Caco-2 (cell line): ENCODE measurements around the gene DAO. TPM values are rescaled to one million over a fixed set of nuclear protein-coding genes. Genes with fewer than 3 reads are reported as not detected.

Experiments
- BruUV-seq: library from RNA; stranded (reverse); fragments of 400-500 nt; replicated peaks from 2 replicates; lab custom pipeline; 2021; lab: Mats Ljungman, UMichigan
- CTCF ChIA-PET: fragments of 300-600 bp; sonication (Branson Sonifier 250); formaldehyde crosslinking; loops from one replicate; lab custom pipeline; 2022; ENCODE audit warnings: antibody characterized with exemption; lab: Charles Lee
- POLR2A ChIA-PET: fragments of 300-600 bp; sonication (Branson Sonifier 250); formaldehyde crosslinking; loops from one replicate; lab custom pipeline; 2022; ENCODE audit warnings: antibody characterized with exemption; lab: Charles Lee
- DNase-seq, 2 experiments: peaks; one replicate each; pipeline versions ENCODE4 v3.0.0 to v3.0.0-alpha.2; 2020 to 2022
- H3K27me3 ChIP-seq: replicated peaks from 2 replicates; pipeline ENCODE4 v1.6.0; 2011; ENCODE audit warnings: low read length; ENCODE audit not compliant: control insufficient read depth, insufficient read depth
- H3K36me3 ChIP-seq: 2 replicates; pipeline ENCODE4 v1.5.1; 2011; ENCODE audit warnings: low read length; ENCODE audit not compliant: control insufficient read depth, insufficient read depth
- H3K4me1 ChIP-seq: fragments of 250-450 bp; sonication (Bioruptor Pico); 2 replicates; pipeline ENCODE4 v1.5.1; 2020; ENCODE audit warnings: mild to moderate bottlenecking
- H3K4me3 ChIP-seq: 2 replicates; pipeline ENCODE4 v1.5.1; 2011; ENCODE audit warnings: low read depth, mild to moderate bottlenecking, control low read depth, low read length
- H3K9me3 ChIP-seq: fragments of 250-450 bp; sonication (Bioruptor Pico); 2 replicates; pipeline ENCODE4 v1.5.1; 2020; ENCODE audit warnings: mild to moderate bottlenecking, moderate library complexity
- H3K27ac Mint-ChIP-seq: one replicate; pipeline ENCODE4 v1.8.0; 2022; ENCODE audit warnings: mixed read lengths; ENCODE audit not compliant: unreplicated experiment
- H3K27me3 Mint-ChIP-seq: one replicate; pipeline ENCODE4 v1.8.0; 2022; ENCODE audit warnings: mixed read lengths; ENCODE audit not compliant: insufficient read depth, unreplicated experiment
- H3K36me3 Mint-ChIP-seq: one replicate; pipeline ENCODE4 v1.8.0; 2022; ENCODE audit warnings: mild to moderate bottlenecking, mixed read lengths; ENCODE audit not compliant: insufficient read depth, unreplicated experiment
- H3K4me1 Mint-ChIP-seq: one replicate; pipeline ENCODE4 v1.8.0; 2022; ENCODE audit warnings: low read depth, mixed read lengths; ENCODE audit not compliant: unreplicated experiment
- H3K4me3 Mint-ChIP-seq: one replicate; pipeline ENCODE4 v1.8.0; 2022; ENCODE audit warnings: mild to moderate bottlenecking, moderate library complexity, mixed read lengths; ENCODE audit not compliant: unreplicated experiment
- H3K9me3 Mint-ChIP-seq: one replicate; pipeline ENCODE4 v1.8.0; 2022; ENCODE audit warnings: mixed read lengths; ENCODE audit not compliant: unreplicated experiment
- intact Hi-C: fragments of 100-400 bp; cut with micrococcal nuclease; formaldehyde crosslinking; loops from one replicate; pipeline ENCODE4 v1.10.0; 2022; ENCODE audit not compliant: unreplicated experiment
- total RNA-seq: library from RNA; stranded (reverse); gene quantifications from 2 replicates; pipeline ENCODE4 v1.2.3, GENCODE V29; 2022
- TF ChIP-seq, protein P1 (sequence below), 2 experiments: fragments of 200-600 bp in 1 of 2; IDR thresholded peaks; 1 replicate in 1 of 2; 2 replicates in 1 of 2; pipeline versions ENCODE4 v1.5.1 to v1.8.0; 2011 to 2022; ENCODE audit warnings: antibody characterized with exemption in 1 of 2, control low read depth in 1 of 2, inconsistent platforms in 1 of 2, low read depth in 1 of 2, low read length in 1 of 2, mild to moderate bottlenecking in 1 of 2, moderate library complexity in 1 of 2; ENCODE audit not compliant: insufficient read depth in 1 of 2, severe bottlenecking in 1 of 2, unreplicated experiment in 1 of 2

DAO gene
- total RNA-seq, 1 experiment from 2014 or later: not detected

DNA sequence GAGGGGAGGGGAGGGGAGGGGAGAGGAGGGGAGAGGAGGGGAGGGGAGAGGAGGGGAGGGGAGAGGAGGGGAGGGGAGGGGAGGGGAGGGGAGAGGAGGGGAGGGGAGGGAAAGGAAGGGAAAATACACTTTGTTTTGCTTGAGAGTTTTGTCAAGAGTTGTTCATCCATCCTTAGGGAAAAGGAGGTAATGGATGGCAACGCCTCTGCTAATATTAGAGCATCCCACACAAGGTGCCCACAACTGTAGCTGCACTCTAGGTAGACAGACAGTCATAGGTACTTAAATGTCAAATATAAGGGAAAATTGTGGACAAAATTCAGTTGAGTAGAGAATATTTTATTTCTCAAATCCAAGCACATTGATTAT, 20.0 kb upstream of the DAO start:
- H3K4me3 Mint-ChIP-seq: no peak overlapping the region
- H3K9me3 ChIP-seq: no peaks in the 10 kb centered on the region
- no TSS peak for BruUV-seq
- H3K36me3 Mint-ChIP-seq: peaks cover 29% of the 10 kb centered on the region
- H3K36me3 ChIP-seq: no peaks in the 10 kb centered on the region
- peaks cover 9% of the 10 kb centered on the region for H3K9me3 Mint-ChIP-seq
- no peak overlapping the region for H3K4me3 ChIP-seq
- H3K27me3 Mint-ChIP-seq: no peaks in the 10 kb centered on the region
- H3K4me1 ChIP-seq: peaks cover 10% of the 10 kb centered on the region
- H3K27me3 ChIP-seq: no peaks in the 10 kb centered on the region
- POLR2A ChIA-PET: interaction anchor here (0.6 kb wide), 1 partner anchor 242 kb away, joined by 7 read pairs; no protein-coding TSS in a partner anchor
- no peak overlapping the region for H3K27ac Mint-ChIP-seq
- CTCF ChIA-PET: no interaction called here
- DNase-seq: no peak
- H3K4me1 Mint-ChIP-seq: peaks cover 18% of the 10 kb centered on the region
- TF ChIP-seq, protein P1, sequence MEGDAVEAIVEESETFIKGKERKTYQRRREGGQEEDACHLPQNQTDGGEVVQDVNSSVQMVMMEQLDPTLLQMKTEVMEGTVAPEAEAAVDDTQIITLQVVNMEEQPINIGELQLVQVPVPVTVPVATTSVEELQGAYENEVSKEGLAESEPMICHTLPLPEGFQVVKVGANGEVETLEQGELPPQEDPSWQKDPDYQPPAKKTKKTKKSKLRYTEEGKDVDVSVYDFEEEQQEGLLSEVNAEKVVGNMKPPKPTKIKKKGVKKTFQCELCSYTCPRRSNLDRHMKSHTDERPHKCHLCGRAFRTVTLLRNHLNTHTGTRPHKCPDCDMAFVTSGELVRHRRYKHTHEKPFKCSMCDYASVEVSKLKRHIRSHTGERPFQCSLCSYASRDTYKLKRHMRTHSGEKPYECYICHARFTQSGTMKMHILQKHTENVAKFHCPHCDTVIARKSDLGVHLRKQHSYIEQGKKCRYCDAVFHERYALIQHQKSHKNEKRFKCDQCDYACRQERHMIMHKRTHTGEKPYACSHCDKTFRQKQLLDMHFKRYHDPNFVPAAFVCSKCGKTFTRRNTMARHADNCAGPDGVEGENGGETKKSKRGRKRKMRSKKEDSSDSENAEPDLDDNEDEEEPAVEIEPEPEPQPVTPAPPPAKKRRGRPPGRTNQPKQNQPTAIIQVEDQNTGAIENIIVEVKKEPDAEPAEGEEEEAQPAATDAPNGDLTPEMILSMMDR (IDR thresholded peaks at IDR 0.05; ENCODE audit: insufficient read depth in 1 of 2, low read depth in 1 of 2, low read length in 1 of 2, severe bottlenecking in 1 of 2, unreplicated experiment in 1 of 2): no peak
- intact Hi-C loops: no loop called here

DNA sequence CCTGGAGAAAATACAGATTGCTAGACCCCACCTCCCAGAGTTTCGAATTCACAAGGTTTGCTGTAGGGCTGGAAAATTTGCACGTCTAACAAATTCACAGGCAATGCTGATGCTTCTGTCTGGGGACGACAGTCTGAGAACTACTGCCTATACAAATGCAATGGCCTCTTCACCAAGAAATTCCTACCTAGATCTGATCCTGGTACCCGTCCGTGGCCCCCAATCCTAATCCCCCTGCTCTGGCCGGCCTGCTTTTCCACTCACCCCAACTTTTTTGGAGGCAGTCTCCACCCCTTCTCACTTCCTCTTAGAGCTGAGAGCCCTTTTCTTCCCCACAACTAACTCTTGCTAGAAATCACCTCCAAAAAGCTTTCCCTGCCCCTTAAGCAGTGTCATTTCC, 19.4 kb upstream of the DAO start:
- TF ChIP-seq, protein P1 (IDR thresholded peaks at IDR 0.05; ENCODE audit: insufficient read depth in 1 of 2, low read depth in 1 of 2, low read length in 1 of 2, severe bottlenecking in 1 of 2, unreplicated experiment in 1 of 2): no peak
- intact Hi-C loops: no loop called here
- POLR2A ChIA-PET: no interaction called here
- H3K9me3 ChIP-seq: no peaks in the 10 kb centered on the region
- no peak overlapping the region for H3K27ac Mint-ChIP-seq
- CTCF ChIA-PET: no interaction called here
- H3K4me3 ChIP-seq: no peak overlapping the region
- BruUV-seq: no TSS peak
- peaks cover 8% of the 10 kb centered on the region for H3K4me1 ChIP-seq
- no peaks in the 10 kb centered on the region for H3K27me3 Mint-ChIP-seq
- H3K4me1 Mint-ChIP-seq: peaks cover 18% of the 10 kb centered on the region
- peaks cover 9% of the 10 kb centered on the region for H3K9me3 Mint-ChIP-seq
- peaks cover 25% of the 10 kb centered on the region for H3K36me3 Mint-ChIP-seq
- H3K27me3 ChIP-seq: no peaks in the 10 kb centered on the region
- DNase-seq: no peak
- H3K36me3 ChIP-seq: no peaks in the 10 kb centered on the region
- no peak overlapping the region for H3K4me3 Mint-ChIP-seq

DNA sequence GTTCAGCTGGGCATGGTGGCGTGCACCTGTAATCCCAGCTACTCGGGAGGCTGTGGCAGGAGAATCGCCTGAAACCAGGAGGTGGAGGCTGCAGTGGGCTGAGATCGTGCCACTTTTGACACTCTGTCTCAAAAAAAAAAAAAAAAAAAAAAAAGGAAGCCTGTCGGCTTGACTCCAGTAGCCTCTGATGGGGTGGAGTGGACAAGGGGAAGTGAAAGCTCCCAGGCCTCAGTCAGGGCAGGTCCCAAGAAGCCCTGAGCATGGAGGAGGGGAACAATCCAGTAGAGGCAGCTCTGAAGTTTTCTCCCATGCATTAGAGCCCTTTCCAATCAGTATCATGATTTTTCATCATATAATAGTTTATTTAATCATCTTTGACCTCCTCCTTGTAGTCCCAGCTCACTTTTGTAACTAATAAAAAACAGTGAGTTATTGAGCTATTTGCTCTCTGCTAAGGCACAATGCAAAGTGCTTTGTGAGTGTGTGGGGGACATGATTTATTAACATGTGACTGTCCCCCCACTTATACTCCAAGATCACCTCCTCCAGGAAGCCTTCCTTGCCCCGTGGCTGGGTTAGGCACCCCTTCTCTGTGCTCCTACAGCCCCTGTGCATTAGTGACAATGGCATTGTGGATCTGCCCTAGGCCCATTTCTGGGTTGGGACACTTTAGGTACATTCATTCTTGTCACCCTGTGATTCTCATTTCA, 17.9 kb upstream of the DAO start:
- ChIA-PET POLR2A (interaction anchor here (0.5 to 0.6 kb wide), 2 partner anchors 200 to 293 kb away, joined by 3 to 6 read pairs; no protein-coding TSS in a partner anchor), CTCF (no interaction called here)
- peaks cover 9% of the 10 kb centered on the region for H3K9me3 Mint-ChIP-seq
- H3K4me1 Mint-ChIP-seq: peaks cover 7% of the 10 kb centered on the region
- no peaks in the 10 kb centered on the region for H3K9me3 ChIP-seq
- H3K27me3 ChIP-seq: no peaks in the 10 kb centered on the region
- H3K27ac Mint-ChIP-seq: no peak overlapping the region
- H3K4me3 Mint-ChIP-seq: no peak overlapping the region
- no peak for DNase-seq
- no peaks in the 10 kb centered on the region for H3K36me3 ChIP-seq
- peaks cover 11% of the 10 kb centered on the region for H3K36me3 Mint-ChIP-seq
- no peak overlapping the region for H3K4me3 ChIP-seq
- no peaks in the 10 kb centered on the region for H3K4me1 ChIP-seq
- no TSS peak for BruUV-seq
- TF ChIP-seq, protein P1 (IDR thresholded peaks at IDR 0.05; ENCODE audit: insufficient read depth in 1 of 2, low read depth in 1 of 2, low read length in 1 of 2, severe bottlenecking in 1 of 2, unreplicated experiment in 1 of 2): no peak
- H3K27me3 Mint-ChIP-seq: no peaks in the 10 kb centered on the region
- intact Hi-C loops: no loop called here
